PFSK-1 (cell line): ENCODE measurements around the gene INSYN2B.

Experiments used
- FOXP2 ChIP-seq: optimal IDR thresholded peaks from 2 replicates; pipeline ENCODE3; 2011; ENCODE audit warnings: borderline replicate concordance, control low read depth, inconsistent platforms; ENCODE audit not compliant: insufficient read depth; ENCODE audit errors: extremely low read length, extremely low read depth
- POLR2AphosphoS5 ChIP-seq: IDR thresholded peaks from 2 replicates; pipeline ENCODE4 v1.6.1; 2012; ENCODE audit warnings: low read depth, mild to moderate bottlenecking, control low read depth, low read length, moderate library complexity
- REST ChIP-seq, 2 experiments: IDR thresholded peaks; 2 replicates each; pipeline versions ENCODE4 v1.6.1 to v1.8.0; 2011 to 2012; ENCODE audit warnings: low read depth in 2 of 2, low read length in 2 of 2, control low read depth in 1 of 2, inconsistent platforms in 1 of 2, mild to moderate bottlenecking in 1 of 2, moderate library complexity in 1 of 2; ENCODE audit not compliant: insufficient read depth in 1 of 2
- SIN3A ChIP-seq: IDR thresholded peaks from 2 replicates; pipeline ENCODE4 v1.6.1; 2012; ENCODE audit warnings: mild to moderate bottlenecking, low read length, moderate library complexity, borderline replicate concordance; ENCODE audit not compliant: insufficient read depth
- TAF1 ChIP-seq: IDR thresholded peaks from 2 replicates; pipeline ENCODE4 v1.6.1; 2012; ENCODE audit warnings: low read length, control low read depth, borderline replicate concordance; ENCODE audit not compliant: insufficient read depth

Gene INSYN2B

DNA sequence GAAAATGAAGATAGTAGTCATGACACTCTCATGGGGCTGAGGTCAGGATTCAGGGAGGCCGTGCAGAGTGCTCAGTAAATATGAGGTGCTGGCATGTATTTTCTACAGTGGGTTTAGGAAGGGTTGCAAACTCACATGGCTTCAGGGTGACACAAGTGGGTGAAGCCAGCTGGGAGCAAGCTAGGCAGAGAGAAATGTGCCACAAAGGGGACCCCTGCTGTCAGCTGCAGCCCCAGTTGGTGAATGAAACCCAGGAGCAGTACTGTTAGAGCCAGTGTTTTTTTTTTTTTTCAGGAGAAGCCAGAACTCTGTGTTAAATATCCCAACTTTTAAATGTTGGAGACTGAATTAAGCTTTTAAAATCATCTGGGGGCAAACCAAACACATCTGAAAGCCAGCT is 75.3 kb downstream of the INSYN2B start:
- TF ChIP-seq TAF1 (no peak), SIN3A (no peak), FOXP2 (no peak), POLR2AphosphoS5 (no peak), REST (IDR thresholded peaks at IDR 0.05; ENCODE audit: insufficient read depth in 1 of 2, low read depth in 2 of 2, low read length in 2 of 2) (no peak)

DNA sequence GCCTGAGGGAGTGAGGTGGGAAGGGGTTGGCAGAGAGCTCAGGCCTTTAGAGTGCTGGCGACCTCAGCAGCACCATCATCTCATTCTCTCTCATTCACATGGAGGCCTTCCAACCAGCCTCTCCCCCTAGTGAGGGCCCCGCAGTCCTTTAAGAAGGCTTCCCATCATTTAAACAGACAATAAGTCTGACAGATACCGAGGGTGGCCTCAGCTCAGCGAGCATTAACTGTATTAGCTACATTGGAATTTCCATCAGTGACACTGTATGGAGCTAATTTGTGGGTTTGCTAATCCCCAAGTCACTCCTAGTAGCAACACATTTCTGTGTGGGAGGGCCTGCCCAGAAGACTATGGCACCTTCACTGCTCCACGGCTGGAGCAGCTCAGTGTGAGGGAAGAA is 75.8 kb downstream of the INSYN2B start:
- TF ChIP-seq REST (IDR thresholded peaks at IDR 0.05; ENCODE audit: insufficient read depth in 1 of 2, low read depth in 2 of 2, low read length in 2 of 2) = no peak
- no peak for TF ChIP-seq SIN3A
- no peak for TF ChIP-seq POLR2AphosphoS5
- no peak for TF ChIP-seq FOXP2
- no peak for TF ChIP-seq TAF1

- TF ChIP-seq TAF1 = no peak
- TF ChIP-seq SIN3A = no peak
- no peak for TF ChIP-seq FOXP2
- TF ChIP-seq POLR2AphosphoS5 = no peak
- TF ChIP-seq REST (IDR thresholded peaks at IDR 0.05; ENCODE audit: insufficient read depth in 1 of 2, low read depth in 2 of 2, low read length in 2 of 2) = no peak
Measured at GRCh38 chr5:169904059-169904458, 76.2 kb downstream of the INSYN2B start.

DNA sequence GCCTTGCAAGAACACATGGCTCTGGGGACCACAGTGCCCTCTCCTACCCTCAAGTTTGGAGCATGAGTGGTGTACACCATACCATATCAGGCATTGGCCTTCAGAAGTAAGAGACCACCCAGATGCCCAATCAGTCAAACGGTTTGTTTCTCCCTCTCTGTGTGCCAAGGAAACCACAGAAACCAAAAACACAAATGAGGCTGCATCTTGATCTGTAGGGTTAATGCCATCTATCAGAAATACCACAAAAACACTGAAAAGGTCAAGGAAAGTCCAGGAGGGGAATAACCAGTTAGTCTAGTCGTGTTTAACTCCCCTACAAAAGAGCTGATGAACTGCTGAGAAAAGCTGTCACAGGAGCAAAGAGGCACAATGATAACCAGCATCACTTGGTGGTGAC is 78.4 kb downstream of the INSYN2B start:
- TF ChIP-seq POLR2AphosphoS5 (no peak), TAF1 (no peak), FOXP2 (no peak), REST (IDR thresholded peaks at IDR 0.05; ENCODE audit: insufficient read depth in 1 of 2, low read depth in 2 of 2, low read length in 2 of 2) (no peak), SIN3A (no peak)

- no peak for TF ChIP-seq FOXP2
- TF ChIP-seq SIN3A = no peak
- no peak for TF ChIP-seq POLR2AphosphoS5
- no peak for TF ChIP-seq REST (IDR thresholded peaks at IDR 0.05; ENCODE audit: insufficient read depth in 1 of 2, low read depth in 2 of 2, low read length in 2 of 2)
- no peak for TF ChIP-seq TAF1
Measured at GRCh38 chr5:169897481-169897880, 82.8 kb downstream of the INSYN2B start.
